Activated T-cell treated with anti-CD3 and anti-CD28 coated beads, Interleukin-2, amount 50 U/mL, for 24 hours (primary cell): ENCODE data around the gene CNPY3.
"Not testable (repeated sequence)": the region's sequence is repeated elsewhere in the genome, so short reads cannot be mapped to it uniquely, and the experiment has no call there.

Source experiments
- DNase-seq: peaks from one replicate; pipeline ENCODE4 v3.0.0-alpha.2; 2020
- H3K27ac Mint-ChIP-seq: 2 replicates; pipeline ENCODE4 v1.8.0; 2020; ENCODE audit warnings: mild to moderate bottlenecking, mixed read lengths
- H3K27me3 Mint-ChIP-seq: 2 replicates; pipeline ENCODE4 v1.8.0; 2020; ENCODE audit warnings: mixed read lengths
- H3K36me3 Mint-ChIP-seq: 2 replicates; pipeline ENCODE4 v1.8.0; 2020; ENCODE audit warnings: low read depth, mixed read lengths
- H3K4me1 Mint-ChIP-seq: 2 replicates; pipeline ENCODE4 v1.8.0; 2020; ENCODE audit warnings: low read depth, mixed read lengths
- H3K4me3 Mint-ChIP-seq: 2 replicates; pipeline ENCODE4 v1.8.0; 2020; ENCODE audit warnings: mild to moderate bottlenecking, moderate library complexity, mixed read lengths
- H3K9me3 Mint-ChIP-seq: 2 replicates; pipeline ENCODE4 v1.8.0; 2020; ENCODE audit warnings: mixed read lengths

Gene CNPY3

GRCh38 chr6:42902429-42903263 is 26.6 kb upstream of the CNPY3 start:
- not testable (repeated sequence) for H3K27ac Mint-ChIP-seq, H3K4me3 Mint-ChIP-seq, H3K36me3 Mint-ChIP-seq, DNase-seq, H3K27me3 Mint-ChIP-seq, H3K9me3 Mint-ChIP-seq
- H3K4me1 Mint-ChIP-seq, result peaks cover 14% of the 10 kb centered on the region

- Mint-ChIP-seq H3K4me3 (no peak overlapping the region), H3K27me3 (no peaks in the 10 kb centered on the region), H3K36me3 (no peaks in the 10 kb centered on the region), H3K27ac (no peak overlapping the region), H3K9me3 (no peaks in the 10 kb centered on the region), H3K4me1 (peaks cover 12% of the 10 kb centered on the region)
- DNase-seq, result no peak
Measured at GRCh38 chr6:42904467-42904866, 24.8 kb upstream of the CNPY3 start.

GRCh38 chr6:42907336-42907735 is 21.9 kb upstream of the CNPY3 start:
- DNase-seq, result no peak
- no peaks in the 10 kb centered on the region for H3K36me3 Mint-ChIP-seq
- H3K9me3 Mint-ChIP-seq, result no peaks in the 10 kb centered on the region
- no peak overlapping the region for H3K27ac Mint-ChIP-seq
- peaks cover 7% of the 10 kb centered on the region for H3K27me3 Mint-ChIP-seq
- peaks cover 3% of the 10 kb centered on the region for H3K4me1 Mint-ChIP-seq
- no peak overlapping the region for H3K4me3 Mint-ChIP-seq

- Mint-ChIP-seq H3K27me3 (peaks cover 16% of the 10 kb centered on the region), H3K9me3 (no peaks in the 10 kb centered on the region), H3K4me3 (no peak overlapping the region), H3K27ac (no peak overlapping the region), H3K4me1 (peaks cover 3% of the 10 kb centered on the region), H3K36me3 (no peaks in the 10 kb centered on the region)
- DNase-seq, result no peak
Measured at GRCh38 chr6:42909835-42910234, 19.4 kb upstream of the CNPY3 start.

- H3K27me3 Mint-ChIP-seq, result peaks cover 16% of the 10 kb centered on the region
- H3K4me1 Mint-ChIP-seq, result peaks cover 3% of the 10 kb centered on the region
- H3K9me3 Mint-ChIP-seq, result no peaks in the 10 kb centered on the region
- DNase-seq, result no peak
- peak overlapping the region; percentile 20 for H3K4me3 Mint-ChIP-seq
- no peaks in the 10 kb centered on the region for H3K36me3 Mint-ChIP-seq
- H3K27ac Mint-ChIP-seq, result no peak overlapping the region
Measured at GRCh38 chr6:42911171-42912021, 17.9 kb upstream of the CNPY3 start.

GRCh38 chr6:42914546-42914945 is 14.7 kb upstream of the CNPY3 start:
- DNase-seq, result no peak
- Mint-ChIP-seq H3K36me3 (no peaks in the 10 kb centered on the region), H3K27ac (no peak overlapping the region), H3K9me3 (no peaks in the 10 kb centered on the region), H3K4me1 (peaks cover 3% of the 10 kb centered on the region), H3K4me3 (no peak overlapping the region), H3K27me3 (peaks cover 16% of the 10 kb centered on the region)

GRCh38 chr6:42915732-42916131 is 13.5 kb upstream of the CNPY3 start, which contains the start of gene PTCRA:
Gene PTCRA (plus strand): TSS chr6:42916053. CDS start chr6:42916070, 17 bp downstream.
- Mint-ChIP-seq H3K36me3 (no peaks in the 10 kb centered on the region), H3K4me1 (peaks cover 3% of the 10 kb centered on the region), H3K9me3 (no peaks in the 10 kb centered on the region), H3K27me3 (peaks cover 16% of the 10 kb centered on the region), H3K4me3 (no peak within 1 kb of the TSS), H3K27ac (no peak within 1 kb of the TSS)
- no peak for DNase-seq

- H3K4me1 Mint-ChIP-seq, result peaks cover 1% of the 10 kb centered on the region
- H3K36me3 Mint-ChIP-seq, result no peaks in the 10 kb centered on the region
- no peak overlapping the region for H3K27ac Mint-ChIP-seq
- no peak overlapping the region for H3K4me3 Mint-ChIP-seq
- H3K27me3 Mint-ChIP-seq, result peaks cover 12% of the 10 kb centered on the region
- DNase-seq, result no peak
- H3K9me3 Mint-ChIP-seq, result no peaks in the 10 kb centered on the region
Measured at GRCh38 chr6:42916288-42916687, 13.0 kb upstream of the CNPY3 start.

GRCh38 chr6:42921801-42922200 is 7.5 kb upstream of the CNPY3 start:
- no peaks in the 10 kb centered on the region for H3K9me3 Mint-ChIP-seq
- no peak for DNase-seq
- H3K36me3 Mint-ChIP-seq, result no peaks in the 10 kb centered on the region
- no peaks in the 10 kb centered on the region for H3K4me1 Mint-ChIP-seq
- no peaks in the 10 kb centered on the region for H3K27me3 Mint-ChIP-seq
- H3K27ac Mint-ChIP-seq, result no peak overlapping the region
- H3K4me3 Mint-ChIP-seq, result no peak overlapping the region

- no peaks in the 10 kb centered on the region for H3K36me3 Mint-ChIP-seq
- no peak overlapping the region for H3K4me3 Mint-ChIP-seq
- no peaks in the 10 kb centered on the region for H3K9me3 Mint-ChIP-seq
- no peaks in the 10 kb centered on the region for H3K27me3 Mint-ChIP-seq
- no peak overlapping the region for H3K27ac Mint-ChIP-seq
- H3K4me1 Mint-ChIP-seq, result peaks cover 5% of the 10 kb centered on the region
- DNase-seq, result no peak
Measured at GRCh38 chr6:42923666-42924065, 5.6 kb upstream of the CNPY3 start.

- no peaks in the 10 kb centered on the region for H3K9me3 Mint-ChIP-seq
- peaks cover 12% of the 10 kb centered on the region for H3K36me3 Mint-ChIP-seq
- no peak for DNase-seq
- H3K4me1 Mint-ChIP-seq, result peaks cover 11% of the 10 kb centered on the region
- H3K27ac Mint-ChIP-seq, result peak overlapping the region; percentile 38
- no peaks in the 10 kb centered on the region for H3K27me3 Mint-ChIP-seq
- no peak overlapping the region for H3K4me3 Mint-ChIP-seq
Measured at GRCh38 chr6:42925248-42925857, 3.9 kb upstream of the CNPY3 start.

- DNase-seq, result no peak
- H3K4me1 Mint-ChIP-seq, result peaks cover 48% of the 10 kb centered on the region
- H3K9me3 Mint-ChIP-seq, result no peaks in the 10 kb centered on the region
- H3K4me3 Mint-ChIP-seq, result peak overlapping the region; percentile 99
- no peaks in the 10 kb centered on the region for H3K27me3 Mint-ChIP-seq
- H3K27ac Mint-ChIP-seq, result peak overlapping the region; percentile 100
- peaks cover 53% of the 10 kb centered on the region for H3K36me3 Mint-ChIP-seq
Measured at GRCh38 chr6:42929821-42930360, 611 bp downstream of the CNPY3 start.

- peak overlapping the region; percentile 51 for H3K4me3 Mint-ChIP-seq
Measured at GRCh38 chr6:42932412-42932811, 3.1 kb downstream of the CNPY3 start.

GRCh38 chr6:42933205-42933604 is 3.9 kb downstream of the CNPY3 start:
- H3K27ac Mint-ChIP-seq, result peak overlapping the region; percentile 81
- H3K27me3 Mint-ChIP-seq, result no peaks in the 10 kb centered on the region
- H3K36me3 Mint-ChIP-seq, result peaks cover 86% of the 10 kb centered on the region
- no peaks in the 10 kb centered on the region for H3K9me3 Mint-ChIP-seq
- peak overlapping the region; percentile 51 for H3K4me3 Mint-ChIP-seq
- H3K4me1 Mint-ChIP-seq, result peaks cover 57% of the 10 kb centered on the region
- no peak for DNase-seq

More at GRCh38 chr6:42932412-42932811, 3.1 kb downstream of the CNPY3 start:
- Mint-ChIP-seq H3K36me3 (peaks cover 79% of the 10 kb centered on the region), H3K27me3 (no peaks in the 10 kb centered on the region), H3K4me1 (peaks cover 57% of the 10 kb centered on the region), H3K27ac (peak overlapping the region; percentile 81), H3K9me3 (no peaks in the 10 kb centered on the region)
- DNase-seq, result no peak
